GM18499 (cell line): ENCODE measurements around the gene TMA7.
A peak's percentile ranks its signal among the peaks of the same experiment; 100 is the strongest.
"Not testable (repeated sequence)": the region's sequence is repeated elsewhere in the genome, so short reads cannot be mapped to it uniquely, and the experiment has no call there.

Experiments used
- ATAC-seq: cut with Tn5 transposase; IDR thresholded peaks from one replicate; pipeline ENCODE4 v1.9.1; 2021; ENCODE audit warnings: moderate number of reproducible peaks; ENCODE audit not compliant: insufficient read depth, unreplicated experiment

The TMA7 gene

DNA sequence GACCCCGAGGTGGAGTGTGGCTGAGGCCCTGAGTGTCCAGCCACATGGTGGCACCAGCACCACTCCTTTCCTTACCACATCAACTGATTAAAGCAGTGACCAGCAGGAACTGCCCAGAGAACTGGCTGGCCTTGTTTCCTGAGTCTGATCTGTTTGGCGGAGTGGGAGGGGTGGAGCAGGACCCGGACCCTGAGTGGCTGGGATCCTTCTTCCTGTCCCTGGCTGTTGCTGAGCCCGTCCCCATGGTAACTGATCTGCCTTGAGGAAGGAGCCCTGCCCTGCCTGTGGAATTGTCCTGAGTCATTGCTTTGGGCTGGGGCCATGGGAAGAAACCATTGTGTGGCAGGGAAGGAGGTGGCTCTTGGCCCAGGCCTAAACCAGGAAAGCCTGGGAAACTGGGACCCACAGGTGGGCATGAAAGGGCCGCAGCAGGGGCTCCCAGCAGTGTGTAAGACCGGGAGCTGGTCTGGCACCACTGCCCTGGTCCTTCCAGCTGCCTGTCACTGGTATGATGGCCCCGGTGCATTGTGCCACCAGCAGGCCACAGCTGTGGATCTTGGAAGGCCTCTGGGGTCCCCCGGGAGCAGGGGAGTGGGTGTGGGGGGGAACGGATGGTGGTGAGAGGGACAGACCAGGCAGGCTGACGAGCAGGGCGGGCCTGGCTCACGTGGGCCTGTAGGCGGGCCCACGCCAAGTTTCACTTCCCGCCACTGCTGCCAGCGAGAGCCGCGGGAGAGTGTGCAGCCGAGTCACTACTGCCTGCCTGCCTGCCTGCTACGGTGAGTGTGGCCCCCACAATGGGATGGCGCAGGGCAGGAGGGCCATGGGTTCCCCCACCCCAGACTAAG lies 25.7 kb downstream of the TMA7 start:
- no peak for ATAC-seq

DNA sequence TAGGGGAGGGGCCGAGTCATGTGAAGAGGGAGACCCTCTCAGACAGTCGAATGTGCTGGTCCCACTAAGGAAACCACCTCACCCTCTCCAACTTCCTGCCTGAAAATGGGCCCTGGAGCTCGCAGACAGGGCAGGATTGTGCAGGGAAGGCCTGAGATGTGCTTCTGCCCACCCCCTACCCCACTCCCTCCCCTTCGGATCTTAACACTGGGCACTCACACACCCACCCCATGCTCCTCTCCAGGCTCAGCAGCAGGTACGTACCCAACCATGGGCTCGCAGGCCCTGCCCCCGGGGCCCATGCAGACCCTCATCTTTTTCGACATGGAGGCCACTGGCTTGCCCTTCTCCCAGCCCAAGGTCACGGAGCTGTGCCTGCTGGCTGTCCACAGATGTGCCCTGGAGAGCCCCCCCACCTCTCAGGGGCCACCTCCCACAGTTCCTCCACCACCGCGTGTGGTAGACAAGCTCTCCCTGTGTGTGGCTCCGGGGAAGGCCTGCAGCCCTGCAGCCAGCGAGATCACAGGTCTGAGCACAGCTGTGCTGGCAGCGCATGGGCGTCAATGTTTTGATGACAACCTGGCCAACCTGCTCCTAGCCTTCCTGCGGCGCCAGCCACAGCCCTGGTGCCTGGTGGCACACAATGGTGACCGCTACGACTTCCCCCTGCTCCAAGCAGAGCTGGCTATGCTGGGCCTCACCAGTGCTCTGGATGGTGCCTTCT lies 26.5 kb downstream of the TMA7 start:
- ATAC-seq, result no peak

DNA sequence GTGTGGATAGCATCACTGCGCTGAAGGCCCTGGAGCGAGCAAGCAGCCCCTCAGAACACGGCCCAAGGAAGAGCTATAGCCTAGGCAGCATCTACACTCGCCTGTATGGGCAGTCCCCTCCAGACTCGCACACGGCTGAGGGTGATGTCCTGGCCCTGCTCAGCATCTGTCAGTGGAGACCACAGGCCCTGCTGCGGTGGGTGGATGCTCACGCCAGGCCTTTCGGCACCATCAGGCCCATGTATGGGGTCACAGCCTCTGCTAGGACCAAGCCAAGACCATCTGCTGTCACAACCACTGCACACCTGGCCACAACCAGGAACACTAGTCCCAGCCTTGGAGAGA lies 27.0 kb downstream of the TMA7 start:
- no peak for ATAC-seq

DNA sequence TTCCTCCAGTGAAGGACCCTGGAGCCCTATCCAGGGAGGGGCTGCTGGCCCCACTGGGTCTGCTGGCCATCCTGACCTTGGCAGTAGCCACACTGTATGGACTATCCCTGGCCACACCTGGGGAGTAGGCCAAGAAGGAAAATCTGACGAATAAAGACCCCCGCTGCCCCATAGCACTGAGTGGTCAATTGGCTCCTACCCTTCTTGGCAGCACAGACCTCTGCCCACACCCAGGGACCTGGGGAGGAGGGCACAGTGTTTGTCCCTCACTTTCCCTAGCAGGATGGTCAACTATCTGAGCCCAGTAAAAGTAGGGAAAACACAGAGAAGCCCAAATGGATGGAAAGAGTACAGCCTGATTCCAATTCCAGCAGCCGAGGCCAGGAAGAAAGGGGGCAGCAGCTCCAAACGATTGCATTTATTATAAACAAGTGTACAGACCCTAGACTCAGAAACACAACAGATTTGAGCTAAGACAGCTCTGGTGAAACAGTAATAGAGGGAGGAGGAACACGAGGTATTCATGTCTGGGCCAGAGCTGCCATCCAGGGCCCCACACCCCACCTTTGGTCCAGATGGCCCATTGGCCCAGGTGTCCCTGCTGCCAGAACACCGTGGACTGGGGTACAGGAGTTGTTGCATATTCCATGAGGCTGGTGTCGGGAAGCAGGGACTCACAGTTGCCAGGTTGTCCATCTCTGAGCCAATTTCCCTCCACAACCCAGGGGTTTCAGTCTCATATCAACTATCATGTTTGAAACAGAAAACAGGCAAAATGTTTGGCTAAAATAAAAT lies 27.6 kb downstream of the TMA7 start:
- no peak for ATAC-seq

DNA sequence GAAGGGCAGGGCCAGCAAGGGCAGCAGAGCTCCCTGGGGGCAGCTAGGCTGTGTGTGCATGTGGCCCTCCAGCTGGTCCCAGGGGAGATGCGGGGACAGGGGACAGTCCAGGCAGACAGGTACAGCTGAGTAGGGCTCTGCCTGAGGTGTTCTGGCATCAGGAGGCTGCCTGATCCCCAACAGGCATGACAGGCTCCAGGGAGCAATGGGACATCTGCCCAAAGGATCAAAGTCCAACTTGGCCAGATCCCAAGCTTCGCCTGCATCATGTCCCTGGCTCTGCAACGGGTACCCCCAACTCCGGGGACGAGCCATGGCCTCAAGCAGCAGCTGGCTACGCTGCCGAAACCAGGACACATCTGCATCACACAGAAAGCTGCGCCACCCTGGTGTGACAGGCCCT lies 28.3 kb downstream of the TMA7 start:
- ATAC-seq, result no peak

DNA sequence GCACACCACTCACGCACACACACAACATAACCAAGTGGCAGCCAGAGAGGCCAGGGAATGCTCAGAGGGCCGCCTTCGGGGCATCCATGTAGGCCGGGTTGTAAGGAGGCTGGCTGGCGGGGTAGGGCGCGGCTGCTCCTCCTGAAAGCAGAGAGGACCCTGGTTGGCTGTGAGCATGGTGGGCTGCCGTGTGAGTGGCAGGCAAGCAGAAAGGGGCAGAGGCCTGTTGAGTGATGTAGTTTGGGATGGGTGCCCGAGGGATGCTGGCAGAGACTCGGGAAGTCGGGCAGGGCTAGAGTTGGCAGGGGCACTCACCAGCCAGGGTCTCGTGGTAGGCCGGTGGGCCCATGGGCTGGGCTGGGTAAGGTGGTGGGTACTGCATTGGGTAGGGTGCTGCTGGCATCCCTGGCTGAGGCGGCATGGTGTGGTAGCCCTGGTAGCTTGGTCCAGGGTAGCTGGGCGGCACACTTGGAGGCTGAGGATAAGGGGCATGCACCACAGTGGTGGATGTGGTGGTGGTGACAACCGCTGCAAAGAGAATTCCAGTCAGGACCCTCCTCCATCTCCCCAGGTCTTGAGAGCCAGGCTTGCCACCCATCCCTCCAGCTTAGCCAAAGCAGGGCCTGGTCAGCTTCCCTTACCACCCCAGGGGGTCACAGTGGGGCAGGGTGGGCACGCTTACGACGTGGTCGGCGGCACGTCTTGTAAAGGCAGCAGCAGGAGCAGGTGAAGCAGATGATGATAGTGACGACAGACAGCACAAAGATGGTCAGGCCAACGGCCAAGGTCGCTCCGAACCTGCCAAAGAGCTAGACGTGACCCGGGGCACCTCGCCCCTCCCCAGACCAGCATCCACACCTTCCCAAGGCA lies 29.2 kb downstream of the TMA7 start:
- no peak for ATAC-seq

DNA sequence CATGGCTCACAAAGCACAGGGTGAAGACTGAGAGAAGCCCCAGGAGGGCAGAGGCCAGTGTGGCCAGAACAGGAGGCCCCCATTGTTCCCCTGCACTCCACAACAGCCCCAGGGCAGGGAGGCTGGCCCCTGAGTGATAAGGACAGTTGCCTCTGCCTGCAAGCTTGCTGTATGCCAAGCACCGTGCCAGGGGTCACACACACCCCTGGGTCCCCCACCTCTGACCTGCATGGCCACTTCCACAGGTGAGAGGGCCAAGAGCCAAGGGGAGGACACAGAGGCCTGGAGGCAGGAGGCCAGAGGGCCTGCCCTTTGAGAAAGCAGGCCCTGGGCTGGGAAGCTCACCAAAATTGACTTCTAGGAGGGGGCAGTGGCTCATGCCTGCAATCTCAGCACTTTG lies 30.2 kb downstream of the TMA7 start:
- ATAC-seq, result no peak

DNA sequence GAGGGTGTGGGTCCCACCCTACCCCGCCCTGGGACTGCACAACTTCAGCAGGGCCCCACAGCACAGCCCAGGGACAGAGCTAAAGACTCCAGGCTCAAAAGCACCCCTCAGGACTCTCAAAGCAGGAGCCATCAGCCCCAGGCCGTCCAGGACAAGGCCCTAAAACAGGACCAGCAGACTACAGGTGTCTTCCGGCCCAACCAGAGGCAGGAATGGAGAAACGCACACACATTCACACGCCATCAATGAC lies 32.5 kb downstream of the TMA7 start:
- ATAC-seq, result no peak

DNA sequence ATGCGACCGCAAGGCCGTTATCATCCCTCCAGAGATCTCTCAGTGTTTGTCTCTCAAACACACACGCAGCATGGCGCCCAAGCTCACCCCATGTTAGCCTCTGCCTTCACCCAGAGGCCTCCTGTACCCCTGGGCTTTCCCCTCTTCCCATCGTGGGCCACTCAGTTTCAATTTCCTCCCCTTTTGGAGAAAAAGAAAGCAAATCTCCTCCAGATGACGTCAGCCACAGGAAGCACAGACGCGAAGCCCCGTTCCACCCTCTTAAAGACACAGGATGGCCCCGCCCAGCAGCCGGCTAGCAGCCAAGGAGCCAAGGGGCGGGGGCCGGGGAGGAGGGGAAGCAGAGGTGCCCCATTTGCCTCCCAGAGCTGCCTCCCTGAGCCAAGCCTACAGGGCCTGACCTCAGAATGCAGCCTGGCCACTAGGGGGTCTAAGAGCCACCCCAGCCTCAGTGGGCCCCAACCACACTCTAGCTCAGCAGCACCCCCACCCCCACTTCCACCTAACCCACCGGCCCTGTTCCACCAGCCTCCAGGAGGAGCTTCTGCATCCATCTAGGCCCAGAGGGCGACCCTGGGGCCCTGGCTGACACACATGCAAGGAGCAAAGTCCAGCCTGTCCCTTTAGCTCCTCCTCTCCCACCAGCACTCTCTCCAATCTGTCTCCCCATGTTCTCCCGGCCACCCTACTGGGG lies 33.0 kb downstream of the TMA7 start:
- peak; percentile 59 for ATAC-seq

DNA sequence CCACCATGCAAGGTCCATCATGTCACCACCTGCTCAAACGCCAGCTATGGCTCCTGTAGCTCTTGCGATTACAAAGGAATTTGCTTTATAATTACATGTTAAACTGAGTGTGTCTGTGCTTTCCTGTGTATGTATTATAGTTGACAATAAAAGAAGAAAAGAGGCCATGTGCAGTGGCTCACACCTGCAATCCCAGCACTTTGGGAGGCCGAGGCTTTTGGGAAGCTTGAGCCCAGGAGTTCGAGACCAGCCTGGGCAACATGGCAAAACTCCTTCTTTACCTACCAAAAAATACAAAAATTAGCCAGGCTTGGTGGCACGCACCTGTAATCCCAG lies 33.5 kb downstream of the TMA7 start:
- ATAC-seq, result no peak

DNA sequence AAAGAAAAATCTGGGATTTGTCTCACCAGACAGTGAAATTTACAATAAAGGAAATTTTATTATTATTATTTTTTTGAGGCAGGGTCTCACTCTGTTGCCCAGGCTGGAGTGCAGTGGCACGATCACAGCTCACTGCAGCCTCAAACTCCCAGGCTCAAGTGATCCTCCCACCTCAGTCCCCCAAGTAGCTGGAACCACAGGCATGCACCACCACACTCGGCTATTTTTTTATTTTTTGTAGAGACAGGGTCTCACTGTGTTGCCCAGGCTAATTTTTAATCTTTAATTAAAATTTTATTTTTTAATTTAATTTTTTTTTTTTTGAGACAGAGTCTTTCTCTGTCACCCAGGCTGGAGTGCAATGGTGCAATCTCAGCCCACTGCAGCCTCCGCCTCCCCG lies 34.0 kb downstream of the TMA7 start:
- not testable (repeated sequence) for ATAC-seq

DNA sequence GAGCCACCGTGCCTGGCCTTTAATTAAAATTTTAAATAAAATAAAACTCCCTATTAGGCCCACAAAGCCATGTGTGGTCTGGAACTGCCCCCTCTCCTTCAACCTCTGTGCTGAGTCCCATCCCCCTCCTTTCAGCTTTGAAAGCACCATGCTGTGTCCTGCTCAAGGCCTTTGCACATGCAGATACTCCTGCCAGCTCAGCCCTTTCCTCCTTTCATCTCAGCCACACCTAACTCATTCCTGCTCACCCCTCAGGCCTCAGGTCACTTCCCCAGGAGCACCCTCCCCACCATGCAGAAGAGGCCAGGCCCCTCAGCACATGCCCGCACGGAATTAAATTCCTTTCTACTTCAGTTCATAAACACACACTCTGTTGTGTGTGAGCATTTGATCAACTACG lies 34.6 kb downstream of the TMA7 start:
- no peak for ATAC-seq

DNA sequence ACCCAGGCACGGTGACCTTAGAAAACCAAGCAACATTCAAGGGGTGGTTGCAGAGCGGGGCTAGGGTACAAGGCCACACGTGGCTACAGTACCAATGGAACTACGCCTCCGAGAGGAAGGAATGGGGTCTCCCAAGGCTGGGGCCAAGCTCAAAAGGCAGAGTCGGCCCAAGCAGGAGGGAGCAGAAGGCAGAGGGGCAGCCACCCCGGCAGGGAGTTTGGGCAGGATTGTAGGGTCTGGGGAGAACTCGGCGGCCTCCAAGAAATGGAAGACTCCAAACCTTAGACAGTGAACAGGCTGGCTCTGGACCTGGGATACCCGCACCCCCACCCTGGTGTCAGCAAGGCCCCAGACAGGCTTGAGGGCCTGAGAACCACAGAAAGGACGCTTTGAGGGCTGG lies 35.1 kb downstream of the TMA7 start:
- no peak for ATAC-seq

DNA sequence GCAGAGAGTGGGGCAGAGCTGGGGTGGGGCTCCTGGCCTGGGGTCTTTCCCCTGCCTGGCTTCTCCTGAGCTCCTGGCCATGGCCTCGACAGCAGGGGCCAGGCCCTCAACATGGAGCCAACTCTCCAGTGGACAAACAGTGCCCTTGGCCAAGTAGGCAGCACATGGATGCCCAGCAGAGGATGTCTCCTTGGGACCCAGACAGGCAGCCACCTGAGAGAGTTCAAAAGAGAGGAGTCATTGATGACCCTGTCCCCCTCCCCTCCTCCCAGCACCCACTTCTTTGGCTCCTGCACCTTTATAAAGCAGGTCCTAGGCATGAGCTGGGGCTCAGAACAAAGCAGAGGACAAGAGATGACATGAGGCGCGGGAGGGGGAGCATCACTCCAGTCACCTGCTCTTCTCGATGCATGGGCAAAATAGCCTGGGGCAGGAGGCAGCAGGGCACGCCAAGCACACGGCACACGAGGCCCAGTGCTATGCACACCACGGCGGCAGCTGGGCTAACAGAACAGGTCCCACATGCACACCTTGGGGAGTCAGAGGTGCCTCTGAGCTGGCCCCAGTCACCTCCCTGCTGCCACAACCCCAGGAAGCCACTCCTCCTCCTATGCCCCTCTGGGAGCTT lies 36.5 kb downstream of the TMA7 start:
- no peak for ATAC-seq

DNA sequence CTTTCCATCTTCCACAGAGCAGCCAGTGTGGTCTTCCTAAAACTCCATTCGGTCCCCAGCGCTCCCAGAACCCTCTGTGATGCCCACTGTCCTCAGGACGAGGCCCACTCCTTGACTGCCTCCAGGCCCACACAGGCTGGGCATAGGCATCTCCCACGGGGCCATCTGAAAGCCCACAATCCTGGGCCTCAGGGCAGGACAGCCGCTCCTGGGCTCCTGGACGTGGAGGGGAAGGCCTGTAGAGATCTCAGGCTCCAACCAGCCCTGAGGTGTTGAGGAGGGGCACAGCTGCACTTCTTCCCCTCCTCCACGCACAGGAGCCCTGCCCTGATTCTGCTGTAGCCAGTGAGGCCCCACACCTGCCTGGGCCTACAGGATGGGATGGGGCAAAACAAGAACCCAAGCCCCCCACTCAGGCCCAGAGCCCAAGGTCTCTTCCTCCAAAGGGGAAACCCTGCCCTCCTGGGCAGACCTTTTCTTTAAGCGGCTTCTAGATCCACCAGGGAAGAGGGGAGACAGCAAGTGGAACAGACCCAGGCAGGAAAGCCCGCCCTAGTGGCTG lies 38.0 kb downstream of the TMA7 start:
- ATAC-seq, result no peak

DNA sequence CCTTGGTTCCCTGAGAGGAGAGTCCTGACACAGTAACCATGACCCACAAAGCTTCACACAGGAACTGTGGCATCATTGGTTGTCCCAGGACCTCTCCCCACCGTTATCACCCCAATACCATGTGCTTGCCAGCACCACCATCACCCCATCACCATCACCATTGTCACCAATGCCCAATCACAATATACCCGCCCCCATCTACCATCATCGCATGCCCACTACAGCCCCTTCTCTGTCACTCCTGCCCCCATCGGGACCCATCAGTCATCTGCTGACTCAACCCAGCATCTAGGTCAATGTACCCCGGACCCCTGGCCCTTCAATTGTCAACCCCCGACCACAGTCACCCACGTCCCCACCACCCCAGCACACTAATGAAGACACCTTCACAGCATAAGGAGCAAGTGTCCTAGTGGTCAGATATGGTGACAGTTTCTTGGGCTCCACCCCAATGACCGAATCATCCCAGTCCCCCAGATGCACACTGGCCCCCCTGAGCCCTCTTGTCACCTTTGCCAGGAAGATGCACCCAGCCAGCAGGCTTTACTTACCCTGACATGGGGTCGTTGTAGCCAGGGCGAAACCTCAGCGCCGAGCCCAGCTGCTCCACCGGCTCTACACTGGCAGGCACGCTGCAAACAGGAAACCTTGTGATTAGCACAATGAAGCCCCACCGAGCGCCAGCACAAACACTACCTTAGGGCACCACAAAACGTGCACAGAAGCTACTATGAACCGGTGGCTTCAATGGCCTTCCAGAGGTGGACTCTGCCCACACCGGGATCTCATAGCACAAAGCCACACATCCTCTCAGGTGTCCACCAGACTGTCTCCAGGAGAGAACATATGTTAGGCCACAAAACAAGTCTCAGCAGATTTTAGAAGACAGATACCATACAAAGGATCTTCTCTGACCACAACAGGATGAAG lies 38.8 kb downstream of the TMA7 start:
- no peak for ATAC-seq

DNA sequence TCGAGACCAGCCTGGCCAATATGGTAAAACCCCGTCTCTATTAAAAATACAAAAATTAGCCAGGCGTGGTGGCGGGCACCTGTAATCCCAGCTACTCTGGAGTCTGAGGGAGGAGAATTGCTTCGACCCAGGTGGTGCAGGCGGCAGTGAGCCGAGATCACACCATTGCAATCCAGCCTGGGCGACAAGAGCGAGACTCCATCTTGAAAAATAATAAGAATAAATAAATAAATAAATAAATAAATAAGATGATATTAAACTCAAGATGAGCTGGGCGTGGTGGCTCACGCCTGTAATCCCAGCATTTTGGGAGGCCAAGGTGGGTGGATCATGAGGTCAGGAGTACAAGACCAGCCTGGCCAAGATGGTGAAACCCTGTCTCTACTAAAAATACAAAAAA lies 40.8 kb downstream of the TMA7 start:
- ATAC-seq, result not testable (repeated sequence)

DNA sequence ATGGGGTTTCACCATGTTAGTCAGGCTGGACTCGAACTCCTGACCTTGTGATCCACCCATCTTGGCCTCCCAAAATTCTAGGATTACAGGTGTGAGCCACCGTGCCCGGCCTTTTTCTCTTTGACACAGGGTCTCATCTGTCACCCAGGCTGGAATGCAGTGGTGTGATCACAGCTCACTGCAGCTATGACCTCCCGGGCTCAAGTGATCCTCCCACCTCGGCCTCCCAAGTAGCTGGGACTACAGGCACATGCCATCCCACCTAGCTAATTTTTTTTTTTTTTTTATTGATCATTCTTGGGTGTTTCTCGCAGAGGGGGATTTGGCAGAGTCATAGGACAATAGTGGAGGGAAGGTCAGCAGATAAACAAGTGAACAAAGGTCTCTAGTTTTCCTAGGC lies 42.8 kb downstream of the TMA7 start:
- ATAC-seq, result not testable (repeated sequence)
